Trophoblast cell (in vitro differentiated cells and primary cell): ENCODE measurements around the gene RBPJL.

Experiments used
- DNase-seq, 2 donors: peaks; one replicate each; pipeline ENCODE4 v3.0.0-alpha.2; 2016
- H2AFZ ChIP-seq: 2 replicates; pipeline ENCODE4 v1.6.1; 2013; ENCODE audit warnings: low read length, moderate library complexity, mild to moderate bottlenecking; ENCODE audit not compliant: insufficient read depth, poor library complexity
- H2AK5ac ChIP-seq: 2 replicates; pipeline ENCODE4 v1.6.1; 2013; ENCODE audit warnings: mild to moderate bottlenecking, low read length
- H2BK120ac ChIP-seq: 2 replicates; pipeline ENCODE4 v1.6.1; 2013; ENCODE audit warnings: low read length, mild to moderate bottlenecking, moderate library complexity; ENCODE audit not compliant: insufficient read depth, poor library complexity
- H2BK12ac ChIP-seq: 2 replicates; pipeline ENCODE4 v1.6.1; 2013; ENCODE audit warnings: mild to moderate bottlenecking, low read length, moderate library complexity
- H2BK5ac ChIP-seq: 2 replicates; pipeline ENCODE4 v1.6.1; 2013; ENCODE audit warnings: low read length, low read depth, moderate library complexity, mild to moderate bottlenecking; ENCODE audit not compliant: poor library complexity
- H3K14ac ChIP-seq: 2 replicates; pipeline ENCODE4 v1.6.1; 2013; ENCODE audit warnings: mild to moderate bottlenecking, low read length
- H3K18ac ChIP-seq: 2 replicates; pipeline ENCODE4 v1.6.1; 2013; ENCODE audit warnings: mild to moderate bottlenecking, low read length
- H3K23ac ChIP-seq: 2 replicates; pipeline ENCODE4 v1.6.1; 2013; ENCODE audit warnings: low read length
- H3K27ac ChIP-seq: 2 replicates; pipeline ENCODE4 v1.5.1; 2013; ENCODE audit warnings: low read depth, mild to moderate bottlenecking, inconsistent platforms, low read length, moderate library complexity
- H3K27me3 ChIP-seq: 2 replicates; pipeline ENCODE4 v1.6.1; 2013; ENCODE audit warnings: inconsistent platforms, mild to moderate bottlenecking, low read length, moderate library complexity; ENCODE audit not compliant: insufficient read depth
- H3K36me3 ChIP-seq, 2 experiments: 1 replicate in 1 of 2; 2 replicates in 1 of 2; pipeline ENCODE4 v1.6.1; 2013; ENCODE audit warnings: low read length in 2 of 2, mild to moderate bottlenecking in 2 of 2, moderate library complexity in 1 of 2; ENCODE audit not compliant: insufficient read depth in 2 of 2, control insufficient read depth in 1 of 2
- H3K4ac ChIP-seq: 2 replicates; pipeline ENCODE4 v1.6.1; 2013; ENCODE audit warnings: low read depth, mild to moderate bottlenecking, low read length, moderate library complexity
- H3K4me1 ChIP-seq, 2 experiments: 1 replicate in 1 of 2; 2 replicates in 1 of 2; pipeline ENCODE4 v1.6.1; 2013; ENCODE audit warnings: low read length in 2 of 2, mild to moderate bottlenecking in 2 of 2, moderate library complexity in 1 of 2; ENCODE audit not compliant: insufficient read depth in 2 of 2, control insufficient read depth in 1 of 2
- H3K4me2 ChIP-seq: 2 replicates; pipeline ENCODE4 v1.6.1; 2013; ENCODE audit warnings: inconsistent platforms, mild to moderate bottlenecking, low read length, moderate library complexity
- H3K4me3 ChIP-seq: 2 replicates; pipeline ENCODE4 v1.5.1; 2013; ENCODE audit warnings: mild to moderate bottlenecking, low read depth, low read length, inconsistent platforms
- H3K79me1 ChIP-seq: one replicate; pipeline ENCODE4 v1.6.1; 2013; ENCODE audit warnings: low read length
- H3K79me2 ChIP-seq: 2 replicates; pipeline ENCODE4 v1.6.1; 2013; ENCODE audit warnings: low read length, mild to moderate bottlenecking; ENCODE audit not compliant: control insufficient read depth, insufficient read depth, poor library complexity
- H3K9ac ChIP-seq: 2 replicates; pipeline ENCODE4 v1.6.1; 2013; ENCODE audit warnings: mild to moderate bottlenecking, low read length
- H3K9me3 ChIP-seq: 2 replicates; pipeline ENCODE4 v1.6.1; 2013; ENCODE audit warnings: low read depth, mild to moderate bottlenecking, control low read depth, inconsistent platforms, low read length; ENCODE audit not compliant: insufficient read depth
- H4K12ac ChIP-seq: 2 replicates; pipeline ENCODE4 v1.6.1; 2013; ENCODE audit warnings: low read depth, mild to moderate bottlenecking, low read length, moderate library complexity
- H4K8ac ChIP-seq: 2 replicates; pipeline ENCODE4 v1.6.1; 2013; ENCODE audit warnings: low read depth, mild to moderate bottlenecking, low read length, moderate library complexity
- H4K91ac ChIP-seq: one replicate; pipeline ENCODE4 v1.6.1; 2013; ENCODE audit warnings: low read depth, mild to moderate bottlenecking, low read length, moderate library complexity
- WGBS: extraction: QIAGEN DNeasy Blood & Tissue Kit; methylation state at CpG from one replicate; pipeline ENCODE4 v1.1.7; 2013; ENCODE audit warnings: missing lambda C conversion rate; ENCODE audit not compliant: insufficient read length, insufficient coverage; ENCODE audit errors: extremely low coverage; 5-methylcytosine and 5-hydroxymethylcytosine counted together

Gene RBPJL

GRCh38 chr20:45323731-45324130 lies 17.1 kb downstream of the RBPJL start:
- no peak overlapping the region for H2BK12ac ChIP-seq
- H3K23ac ChIP-seq: no peak overlapping the region
- no peak overlapping the region for H4K91ac ChIP-seq
- no peaks in the 10 kb centered on the region for H3K27me3 ChIP-seq
- H3K4me1 ChIP-seq: peaks cover 2 to 6% of the 10 kb centered on the region in 2 experiments
- no peak overlapping the region for H2BK120ac ChIP-seq
- no peak overlapping the region for H2BK5ac ChIP-seq
- no peak overlapping the region for H3K14ac ChIP-seq
- no peak overlapping the region for H4K8ac ChIP-seq
- DNase-seq: peak; percentile 75 to 86
- no peak overlapping the region for H3K27ac ChIP-seq
- no peak overlapping the region for H3K4me3 ChIP-seq
- H3K4ac ChIP-seq: no peak overlapping the region
- H4K12ac ChIP-seq: no peak overlapping the region
- no peak overlapping the region for H2AK5ac ChIP-seq
- H3K9ac ChIP-seq: no peak overlapping the region
- no peak overlapping the region for H2AFZ ChIP-seq
- H3K18ac ChIP-seq: no peak overlapping the region
- H3K9me3 ChIP-seq: peaks cover 4% of the 10 kb centered on the region
- H3K79me2 ChIP-seq: no peaks in the 10 kb centered on the region
- no peaks in the 10 kb centered on the region for H3K79me1 ChIP-seq
- peaks cover 12 to 31% of the 10 kb centered on the region in 2 experiments for H3K36me3 ChIP-seq
- H3K4me2 ChIP-seq: no peak overlapping the region

- no peak overlapping the region for H2AK5ac ChIP-seq
- no peak overlapping the region for H2AFZ ChIP-seq
- WGBS: no CpG with 5 or more reads among the region's 6 CpGs
- H3K18ac ChIP-seq: no peak overlapping the region
- H3K4me2 ChIP-seq: no peak overlapping the region
- no peak overlapping the region for H3K4me3 ChIP-seq
- H3K23ac ChIP-seq: no peak overlapping the region
- no peak overlapping the region for H3K4ac ChIP-seq
- no peak overlapping the region for H3K14ac ChIP-seq
- no peaks in the 10 kb centered on the region for H3K79me2 ChIP-seq
- no peaks in the 10 kb centered on the region for H3K27me3 ChIP-seq
- H2BK5ac ChIP-seq: no peak overlapping the region
- H3K79me1 ChIP-seq: no peaks in the 10 kb centered on the region
- peaks cover 22 to 45% of the 10 kb centered on the region in 2 experiments for H3K36me3 ChIP-seq
- DNase-seq: no peak
- no peak overlapping the region for H4K12ac ChIP-seq
- no peak overlapping the region for H2BK12ac ChIP-seq
- no peak overlapping the region for H3K9ac ChIP-seq
- H2BK120ac ChIP-seq: no peak overlapping the region
- no peak overlapping the region for H4K91ac ChIP-seq
- H4K8ac ChIP-seq: no peak overlapping the region
- peak overlapping the region; percentile 37 for H3K27ac ChIP-seq
- H3K4me1 ChIP-seq: peaks cover 0 to 6% of the 10 kb centered on the region in 2 experiments
- peaks cover 4% of the 10 kb centered on the region for H3K9me3 ChIP-seq
Observed at GRCh38 chr20:45325371-45325770, 18.7 kb downstream of the RBPJL start.

DNA sequence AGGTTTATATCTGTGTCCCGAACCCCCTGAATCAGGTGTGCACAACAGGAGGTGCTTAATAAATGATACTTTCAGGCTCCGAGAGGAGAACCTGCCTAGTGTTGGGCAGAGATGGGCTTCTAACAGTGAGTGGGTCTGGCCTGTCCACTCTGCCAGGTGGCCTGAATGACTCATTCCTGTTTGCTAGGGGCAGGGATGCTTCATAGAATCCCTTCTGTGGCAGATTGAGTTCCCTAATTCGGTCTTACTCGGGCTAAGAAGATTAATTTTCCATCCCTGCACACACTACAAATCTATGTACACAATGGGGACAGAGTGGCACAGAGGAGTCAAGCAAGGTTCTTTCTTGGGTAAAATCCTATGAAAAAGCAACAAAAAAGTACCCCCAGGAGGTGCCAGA lies 21.8 kb downstream of the RBPJL start:
- no CpG with 5 or more reads among the region's 4 CpGs for whole genome bisulfite sequencing

DNA sequence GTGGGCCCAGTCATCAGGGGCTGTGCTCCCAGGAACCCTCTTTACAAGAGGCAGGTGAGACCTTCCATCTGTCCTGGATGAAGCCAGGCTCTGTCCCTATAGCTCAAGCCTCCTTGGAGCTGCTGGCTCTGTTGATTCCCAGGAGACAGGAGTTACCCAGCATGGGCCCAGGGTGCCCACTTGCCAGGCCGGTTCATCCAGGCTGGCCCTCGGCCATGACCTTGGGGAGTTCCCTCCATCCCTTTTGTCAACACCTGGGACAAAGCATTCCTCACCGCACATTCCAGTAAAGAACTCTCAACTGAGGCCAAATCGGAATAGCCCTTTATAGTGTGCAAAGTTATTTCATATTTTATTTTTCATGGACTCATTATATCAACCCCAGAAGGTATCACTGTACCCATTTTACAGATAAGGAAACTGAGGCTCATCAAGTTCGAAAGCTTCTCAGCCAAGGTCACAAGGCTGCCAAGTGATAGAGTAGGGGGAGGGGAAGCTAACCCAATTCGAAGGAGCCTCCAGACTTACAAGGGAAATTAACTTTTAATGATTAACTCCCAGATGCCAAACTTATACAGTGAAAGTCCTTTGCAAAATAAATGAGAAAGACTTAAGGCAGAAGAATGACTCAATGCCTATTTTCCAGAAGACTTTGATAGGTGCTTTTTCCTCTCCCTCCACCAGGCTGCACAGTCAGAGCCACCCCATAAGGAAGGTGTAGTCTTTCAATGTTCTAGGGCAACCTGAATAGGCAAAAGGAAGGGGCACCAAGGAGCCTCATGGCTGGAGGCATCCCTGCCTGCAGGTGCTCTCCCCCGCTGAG lies 23.1 kb downstream of the RBPJL start:
- H3K14ac ChIP-seq: no peak overlapping the region
- DNase-seq: no peak
- no peak overlapping the region for H3K23ac ChIP-seq
- no peak overlapping the region for H4K91ac ChIP-seq
- H2AK5ac ChIP-seq: no peak overlapping the region
- H4K12ac ChIP-seq: no peak overlapping the region
- H3K79me1 ChIP-seq: no peaks in the 10 kb centered on the region
- H2BK120ac ChIP-seq: no peak overlapping the region
- H3K4me1 ChIP-seq: peaks cover 0 to 5% of the 10 kb centered on the region in 2 experiments
- H2BK5ac ChIP-seq: no peak overlapping the region
- H3K36me3 ChIP-seq: peaks cover 43 to 64% of the 10 kb centered on the region in 2 experiments
- H2AFZ ChIP-seq: no peak overlapping the region
- no peak overlapping the region for H3K18ac ChIP-seq
- no peak overlapping the region for H3K4me3 ChIP-seq
- no peak overlapping the region for H3K4me2 ChIP-seq
- WGBS: no CpG with 5 or more reads among the region's 7 CpGs
- H4K8ac ChIP-seq: no peak overlapping the region
- H3K79me2 ChIP-seq: no peaks in the 10 kb centered on the region
- no peak overlapping the region for H3K4ac ChIP-seq
- H3K9ac ChIP-seq: no peak overlapping the region
- H3K9me3 ChIP-seq: peaks cover 2% of the 10 kb centered on the region
- H2BK12ac ChIP-seq: no peak overlapping the region
- H3K27ac ChIP-seq: no peak overlapping the region
- H3K27me3 ChIP-seq: no peaks in the 10 kb centered on the region

More for the DNA sequence above, 21.8 kb downstream of the RBPJL start:
- H2AK5ac ChIP-seq: no peak overlapping the region
- no peak overlapping the region for H3K18ac ChIP-seq
- H3K4ac ChIP-seq: no peak overlapping the region
- no peak overlapping the region for H3K4me3 ChIP-seq
- H3K4me2 ChIP-seq: no peak overlapping the region
- H3K36me3 ChIP-seq: peaks cover 41 to 69% of the 10 kb centered on the region in 2 experiments
- no peak overlapping the region for H2BK120ac ChIP-seq
- H3K79me2 ChIP-seq: no peaks in the 10 kb centered on the region
- DNase-seq: no peak
- peaks cover 4% of the 10 kb centered on the region for H3K9me3 ChIP-seq
- no peaks in the 10 kb centered on the region for H3K79me1 ChIP-seq
- no peak overlapping the region for H3K9ac ChIP-seq
- no peak overlapping the region for H3K14ac ChIP-seq
- no peaks in the 10 kb centered on the region for H3K27me3 ChIP-seq
- H3K4me1 ChIP-seq: peaks cover 0 to 6% of the 10 kb centered on the region in 2 experiments
- H2BK12ac ChIP-seq: no peak overlapping the region
- H3K27ac ChIP-seq: no peak overlapping the region
- no peak overlapping the region for H4K91ac ChIP-seq
- no peak overlapping the region for H2AFZ ChIP-seq
- H4K12ac ChIP-seq: no peak overlapping the region
- no peak overlapping the region for H4K8ac ChIP-seq
- H3K23ac ChIP-seq: no peak overlapping the region
- no peak overlapping the region for H2BK5ac ChIP-seq
